Neural crest cell (in vitro differentiated cells): ENCODE data around the gene PMEPA1. TPM values are rescaled to one million over a fixed set of nuclear protein-coding genes. Genes with fewer than 3 reads are reported as not detected.

ENCODE experiments used
- DNase-seq: peaks from one replicate; pipeline ENCODE4 v3.0.0; 2021; ENCODE audit warnings: low read depth, mixed read lengths, low spot score
- H3K27ac Mint-ChIP-seq: one replicate; pipeline ENCODE4 v1.8.0; 2021; ENCODE audit warnings: mild to moderate bottlenecking, mixed read lengths; ENCODE audit not compliant: unreplicated experiment
- H3K27me3 Mint-ChIP-seq: 2 replicates; pipeline ENCODE4 v1.8.0; 2021; ENCODE audit warnings: low read depth, mild to moderate bottlenecking, mixed read lengths
- H3K36me3 Mint-ChIP-seq: 2 replicates; pipeline ENCODE4 v1.8.0; 2021; ENCODE audit warnings: low read depth, mild to moderate bottlenecking, mixed read lengths
- H3K4me1 Mint-ChIP-seq: 2 replicates; pipeline ENCODE4 v1.8.0; 2021; ENCODE audit warnings: mixed read lengths
- H3K4me3 Mint-ChIP-seq: one replicate; pipeline ENCODE4 v1.8.0; 2021; ENCODE audit warnings: mild to moderate bottlenecking, mixed read lengths
- H3K9me3 Mint-ChIP-seq: 2 replicates; pipeline ENCODE4 v1.8.0; 2021; ENCODE audit warnings: mixed read lengths
- total RNA-seq: library from RNA; stranded (reverse); gene quantifications from 2 replicates; pipeline ENCODE4 v1.2.1, GENCODE V29; 2021
- TF ChIP-seq, protein P1 (sequence below): fragments of 200-600 bp; sonication (generic); conservative IDR thresholded peaks from 2 replicates; pipeline ENCODE4 v1.5.0; 2021; ENCODE audit warnings: antibody characterized with exemption, mild to moderate bottlenecking

The PMEPA1 gene
- total RNA-seq, 1 donor from 2014 or later = 3.2 TPM

- DNase-seq = no peak
- Mint-ChIP-seq H3K9me3 (no peaks in the 10 kb centered on the region), H3K36me3 (no peaks in the 10 kb centered on the region), H3K4me3 (no peak overlapping the region), H3K4me1 (peaks cover 18% of the 10 kb centered on the region), H3K27ac (no peak overlapping the region), H3K27me3 (peaks cover 53% of the 10 kb centered on the region)
- TF ChIP-seq, protein P1, sequence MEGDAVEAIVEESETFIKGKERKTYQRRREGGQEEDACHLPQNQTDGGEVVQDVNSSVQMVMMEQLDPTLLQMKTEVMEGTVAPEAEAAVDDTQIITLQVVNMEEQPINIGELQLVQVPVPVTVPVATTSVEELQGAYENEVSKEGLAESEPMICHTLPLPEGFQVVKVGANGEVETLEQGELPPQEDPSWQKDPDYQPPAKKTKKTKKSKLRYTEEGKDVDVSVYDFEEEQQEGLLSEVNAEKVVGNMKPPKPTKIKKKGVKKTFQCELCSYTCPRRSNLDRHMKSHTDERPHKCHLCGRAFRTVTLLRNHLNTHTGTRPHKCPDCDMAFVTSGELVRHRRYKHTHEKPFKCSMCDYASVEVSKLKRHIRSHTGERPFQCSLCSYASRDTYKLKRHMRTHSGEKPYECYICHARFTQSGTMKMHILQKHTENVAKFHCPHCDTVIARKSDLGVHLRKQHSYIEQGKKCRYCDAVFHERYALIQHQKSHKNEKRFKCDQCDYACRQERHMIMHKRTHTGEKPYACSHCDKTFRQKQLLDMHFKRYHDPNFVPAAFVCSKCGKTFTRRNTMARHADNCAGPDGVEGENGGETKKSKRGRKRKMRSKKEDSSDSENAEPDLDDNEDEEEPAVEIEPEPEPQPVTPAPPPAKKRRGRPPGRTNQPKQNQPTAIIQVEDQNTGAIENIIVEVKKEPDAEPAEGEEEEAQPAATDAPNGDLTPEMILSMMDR = no peak
These were observed 32.9 kb downstream of the PMEPA1 start for GRCh38 chr20:57676589-57677583.

- H3K27me3 Mint-ChIP-seq = peaks cover 45% of the 10 kb centered on the region
- H3K4me1 Mint-ChIP-seq = peaks cover 21% of the 10 kb centered on the region
- H3K9me3 Mint-ChIP-seq = no peaks in the 10 kb centered on the region
- TF ChIP-seq, protein P1 = no peak
- no peak overlapping the region for H3K4me3 Mint-ChIP-seq
- no peak for DNase-seq
- H3K36me3 Mint-ChIP-seq = no peaks in the 10 kb centered on the region
- H3K27ac Mint-ChIP-seq = no peak overlapping the region
These were observed 34.0 kb downstream of the PMEPA1 start for GRCh38 chr20:57675773-57676172.

DNA sequence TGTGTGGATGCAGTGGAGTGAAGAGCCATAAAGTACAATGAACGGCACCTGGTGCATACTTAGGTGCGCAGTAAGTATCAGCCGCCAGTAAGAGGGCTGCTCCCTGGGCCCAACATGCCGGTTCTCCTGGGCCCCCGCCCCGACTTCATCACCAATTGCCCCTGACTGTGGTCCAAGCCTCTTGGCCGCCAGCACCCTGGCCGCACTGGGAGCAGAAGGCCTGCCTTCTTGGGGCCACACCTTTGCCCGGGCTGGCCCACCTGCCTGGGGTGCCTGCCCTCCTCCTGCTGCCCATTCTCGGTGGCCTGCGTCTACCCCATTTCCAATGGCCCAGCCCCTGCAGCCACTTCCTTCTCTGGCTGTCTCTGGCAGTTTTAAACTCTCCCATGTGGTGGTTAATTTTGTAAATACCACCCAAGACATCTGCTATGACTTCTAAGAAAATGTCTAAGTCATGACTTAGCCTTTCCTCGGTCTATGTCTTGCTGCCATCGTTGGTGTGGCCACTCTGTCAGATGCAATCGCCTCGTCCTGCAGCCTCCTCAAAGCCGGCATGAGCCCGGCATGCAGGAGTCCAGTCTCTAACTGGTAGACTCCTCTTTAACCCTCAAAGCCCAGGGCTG lies 36.8 kb downstream of the PMEPA1 start:
- Mint-ChIP-seq H3K9me3 (no peaks in the 10 kb centered on the region), H3K36me3 (no peaks in the 10 kb centered on the region), H3K4me1 (peaks cover 14% of the 10 kb centered on the region), H3K27me3 (peaks cover 19% of the 10 kb centered on the region), H3K27ac (no peak overlapping the region), H3K4me3 (no peak overlapping the region)
- TF ChIP-seq, protein P1 = no peak
- no peak for DNase-seq

DNA sequence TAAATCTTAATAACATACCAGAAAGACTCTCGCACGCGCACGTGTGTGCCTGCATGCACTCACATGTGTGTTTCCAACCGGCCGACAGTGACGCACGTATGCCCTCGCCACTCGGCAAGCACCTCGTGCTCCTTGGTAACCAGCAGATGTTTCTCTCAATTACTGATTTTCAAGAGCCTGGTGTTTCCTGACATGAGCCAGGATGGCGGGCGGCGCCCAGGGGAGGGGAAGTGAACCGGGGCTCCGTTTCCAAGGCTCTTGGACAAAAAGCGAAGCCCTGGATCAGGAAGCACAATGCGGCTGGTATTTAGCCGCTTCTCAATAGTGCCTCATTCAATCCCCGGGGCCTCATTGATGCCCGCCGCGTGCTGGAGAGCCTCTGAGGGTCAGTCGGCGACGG lies 37.7 kb downstream of the PMEPA1 start:
- peaks cover 13% of the 10 kb centered on the region for H3K4me1 Mint-ChIP-seq
- peaks cover 12% of the 10 kb centered on the region for H3K27me3 Mint-ChIP-seq

GRCh38 chr20:57671662-57672061 lies 38.2 kb downstream of the PMEPA1 start:
- TF ChIP-seq, protein P1 = peak; percentile 21
- no peak for DNase-seq
- Mint-ChIP-seq H3K27ac (no peak overlapping the region), H3K27me3 (peaks cover 7% of the 10 kb centered on the region), H3K4me3 (no peak overlapping the region), H3K36me3 (no peaks in the 10 kb centered on the region), H3K9me3 (no peaks in the 10 kb centered on the region), H3K4me1 (peaks cover 10% of the 10 kb centered on the region)

More for the DNA sequence above, 37.7 kb downstream of the PMEPA1 start:
- H3K9me3 Mint-ChIP-seq = no peaks in the 10 kb centered on the region
- H3K4me3 Mint-ChIP-seq = no peak overlapping the region
- no peaks in the 10 kb centered on the region for H3K36me3 Mint-ChIP-seq
- no peak overlapping the region for H3K27ac Mint-ChIP-seq
- DNase-seq = peak; percentile 25
- TF ChIP-seq, protein P1 = no peak
